VCaP (cell line): Measurements from ENCODE around the gene LPP.

ENCODE experiments used
- H3K27ac ChIP-seq: fragments of 450-650 bp; 2 replicates; pipeline ENCODE4 v1.5.1; 2017
- CTCF ChIP-seq: fragments of 450-650 bp; conservative IDR thresholded peaks from 2 replicates; pipeline ENCODE4 v1.5.1; 2017; ENCODE audit warnings: mild to moderate bottlenecking, moderate library complexity

LPP gene

DNA sequence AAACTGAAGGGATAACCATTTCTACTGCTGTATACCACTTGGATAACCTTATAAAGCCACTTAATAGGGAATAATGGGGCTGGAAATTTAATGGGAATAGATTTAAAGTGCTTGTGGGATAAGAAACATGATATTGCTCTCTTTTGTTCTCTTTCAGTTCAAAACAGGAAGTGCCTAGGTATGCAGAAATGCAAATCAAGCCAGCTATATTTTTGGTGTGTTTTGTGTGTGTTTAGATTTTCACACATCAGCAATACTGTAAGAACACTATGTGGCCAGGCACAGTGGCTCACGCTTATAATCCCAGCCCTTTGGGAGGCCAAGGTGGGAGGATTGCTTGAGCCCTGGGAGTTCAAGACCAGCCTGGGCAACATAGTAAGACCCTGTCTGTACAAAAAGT, 575.5 kb downstream of the LPP start:
- no peak for TF ChIP-seq CTCF
- H3K27ac ChIP-seq, result no peak overlapping the region

DNA sequence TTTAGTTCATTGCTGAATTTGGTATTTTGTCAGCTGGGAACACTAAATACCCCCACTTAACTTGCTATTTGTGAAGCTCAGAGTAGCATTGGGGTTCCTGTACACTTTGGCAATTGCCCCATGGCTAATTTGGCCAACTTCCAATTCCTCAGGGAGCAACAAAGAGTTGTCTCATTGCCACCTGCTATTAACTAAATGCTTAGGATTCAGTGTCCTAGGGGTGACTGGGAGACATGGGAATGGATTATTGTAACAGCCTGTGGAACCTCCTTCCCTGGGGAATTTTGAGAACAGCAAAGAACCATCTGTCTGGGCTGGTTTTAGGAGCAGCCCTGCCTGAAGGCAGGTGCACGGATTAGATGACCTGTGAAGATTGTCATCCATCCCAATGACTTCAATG, 580.4 kb downstream of the LPP start:
- no peak for TF ChIP-seq CTCF
- H3K27ac ChIP-seq, result no peak overlapping the region

GRCh38 chr3:188739511-188739910, 585.6 kb downstream of the LPP start:
- TF ChIP-seq CTCF, result no peak
- no peak overlapping the region for H3K27ac ChIP-seq

- H3K27ac ChIP-seq, result no peak overlapping the region
- no peak for TF ChIP-seq CTCF
These were observed 586.1 kb downstream of the LPP start for GRCh38 chr3:188740010-188740409.

DNA sequence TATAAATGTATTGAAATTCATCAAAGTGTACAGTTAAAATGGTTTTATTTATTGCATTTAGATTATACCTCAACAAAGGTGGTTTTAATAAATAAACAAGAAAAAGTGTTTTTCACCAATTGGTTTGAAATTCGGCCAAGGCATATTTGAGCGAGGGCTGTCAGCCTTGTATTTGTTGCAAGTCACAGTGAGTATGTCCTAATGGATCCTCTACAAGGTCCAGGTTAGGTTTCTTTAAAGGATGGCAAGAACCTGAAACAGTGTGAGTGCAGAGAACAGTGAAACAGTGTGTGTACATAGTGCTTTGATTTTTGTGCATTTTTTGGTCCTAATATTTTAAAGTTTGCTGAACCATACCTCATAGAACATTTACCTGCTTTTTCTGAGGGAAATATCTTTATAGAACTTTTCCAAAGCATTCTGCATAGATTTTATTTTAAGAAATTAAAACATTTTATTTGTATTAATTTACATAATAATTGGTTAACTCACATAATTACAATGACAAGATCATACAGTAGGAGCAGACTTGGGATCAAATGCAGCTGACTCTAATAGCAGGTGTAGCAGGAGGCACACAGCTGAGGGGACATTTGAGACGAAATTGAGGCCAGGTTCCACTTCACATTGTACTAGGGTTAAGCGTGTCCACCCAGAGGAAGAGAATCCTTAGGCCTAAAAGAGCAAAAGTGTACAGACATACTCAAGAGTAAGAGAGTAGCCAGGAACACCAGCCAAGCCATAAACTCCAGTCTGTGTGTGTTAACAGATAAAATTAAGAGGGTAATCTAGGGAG, 589.0 kb downstream of the LPP start:
- no peak for TF ChIP-seq CTCF
- H3K27ac ChIP-seq, result no peak overlapping the region

DNA sequence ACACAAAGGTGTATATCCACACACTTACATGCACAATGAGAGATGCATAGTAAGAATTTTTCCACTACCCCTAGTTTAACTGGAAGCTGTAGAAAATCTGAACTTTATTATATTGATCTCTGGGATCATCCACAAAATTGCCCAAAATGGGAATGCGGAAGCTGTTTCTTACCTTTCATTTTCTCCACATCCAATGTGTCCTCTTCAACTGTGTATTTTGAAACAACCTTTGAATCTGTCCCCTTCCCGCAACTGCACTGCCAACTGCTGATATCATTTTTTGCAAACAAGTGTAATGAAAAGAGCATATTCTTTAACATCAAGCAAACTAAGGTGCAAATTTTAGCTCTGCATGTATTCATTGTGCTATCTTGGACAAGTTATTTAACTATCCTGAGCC, 590.2 kb downstream of the LPP start:
- H3K27ac ChIP-seq, result no peak overlapping the region
- TF ChIP-seq CTCF, result no peak

GRCh38 chr3:188745031-188745430, 591.1 kb downstream of the LPP start:
- H3K27ac ChIP-seq, result no peak overlapping the region
- no peak for TF ChIP-seq CTCF
